Spinal cord (tissue), 10 donors: ENCODE measurements around the gene ALDH3B1. TPM values are rescaled to one million over a fixed set of nuclear protein-coding genes. Genes with fewer than 3 reads are reported as not detected.
A peak's percentile ranks its signal among the peaks of the same experiment; 100 is the strongest.
"Not testable (repeated sequence)": the region's sequence is repeated elsewhere in the genome, so short reads cannot be mapped to it uniquely, and the experiment has no call there.

Experiments
- DNase-seq, 6 donors: peaks; one replicate each; pipeline versions ENCODE4 v3.0.0 to v3.0.0-alpha.2; 2013 to 2015; ENCODE audit warnings: low spot score in 6 of 6, low read depth in 4 of 6
- H3K27ac ChIP-seq: one replicate; pipeline ENCODE4 v1.5.1; 2013; ENCODE audit warnings: low read depth, low read length, control low read depth
- H3K27me3 ChIP-seq: one replicate; pipeline ENCODE4 v1.6.1; 2013; ENCODE audit warnings: low read length; ENCODE audit not compliant: control insufficient read depth, insufficient read depth
- H3K36me3 ChIP-seq: one replicate; pipeline ENCODE4 v1.6.1; 2013; ENCODE audit warnings: low read length; ENCODE audit not compliant: control insufficient read depth, insufficient read depth
- H3K4me1 ChIP-seq: one replicate; pipeline ENCODE4 v1.6.1; 2013; ENCODE audit warnings: low read length; ENCODE audit not compliant: control insufficient read depth, insufficient read depth
- H3K4me3 ChIP-seq: one replicate; pipeline ENCODE4 v1.5.1; 2013; ENCODE audit warnings: low read depth, low read length, control low read depth
- H3K9me3 ChIP-seq: one replicate; pipeline ENCODE4 v1.6.1; 2013; ENCODE audit warnings: low read length; ENCODE audit not compliant: control insufficient read depth, insufficient read depth
- WGBS: methylation state at CpG from one replicate; pipeline ENCODE4 v1.1.5; 2013; ENCODE audit warnings: missing lambda C conversion rate; ENCODE audit not compliant: insufficient coverage; 5-methylcytosine and 5-hydroxymethylcytosine counted together
- long read RNA-seq, 4 donors: transcript quantifications; one replicate each; lab custom pipeline, GENCODE V29; 2026
- polyA plus RNA-seq, 2 donors: library from polyadenylated mRNA; unstranded; fragments of 120-200 nt; gene quantifications; one replicate each; pipeline ENCODE4 v1.2.1, GENCODE V29; 2013; ENCODE audit not compliant: insufficient read length in 2 of 2
- total RNA-seq, 2 donors: library from RNA; depleted of rRNA in 1 of 2; stranded (reverse); fragments of 120-200 nt in 1 of 2; fragments of >200 nt in 1 of 2; gene quantifications; one replicate each; pipeline versions ENCODE4 v1.2.3 to v1.2.4, GENCODE V29; 2013 to 2014
- donor health status: healthy.

ALDH3B1 gene, protein sequence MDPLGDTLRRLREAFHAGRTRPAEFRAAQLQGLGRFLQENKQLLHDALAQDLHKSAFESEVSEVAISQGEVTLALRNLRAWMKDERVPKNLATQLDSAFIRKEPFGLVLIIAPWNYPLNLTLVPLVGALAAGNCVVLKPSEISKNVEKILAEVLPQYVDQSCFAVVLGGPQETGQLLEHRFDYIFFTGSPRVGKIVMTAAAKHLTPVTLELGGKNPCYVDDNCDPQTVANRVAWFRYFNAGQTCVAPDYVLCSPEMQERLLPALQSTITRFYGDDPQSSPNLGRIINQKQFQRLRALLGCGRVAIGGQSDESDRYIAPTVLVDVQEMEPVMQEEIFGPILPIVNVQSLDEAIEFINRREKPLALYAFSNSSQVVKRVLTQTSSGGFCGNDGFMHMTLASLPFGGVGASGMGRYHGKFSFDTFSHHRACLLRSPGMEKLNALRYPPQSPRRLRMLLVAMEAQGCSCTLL
- total RNA-seq (1 to 10 TPM; 2.9 to 4.5 TPM), polyA plus RNA-seq (1 to 10 TPM; 3.3 to 4.8 TPM)
- long read RNA-seq, donor 1: 0 reads
- long read RNA-seq, donor 2, partial matches to known transcripts: 0 of 1 reads
- long read RNA-seq, donor 2, other reads (novel, unspliced or antisense): 0 of 1 reads
- long read RNA-seq, donor 3: 0 reads
- long read RNA-seq, donor 4, partial matches to known transcripts: 9 of 13 reads
- long read RNA-seq, donor 4, other reads (novel, unspliced or antisense): 0 of 13 reads

DNA sequence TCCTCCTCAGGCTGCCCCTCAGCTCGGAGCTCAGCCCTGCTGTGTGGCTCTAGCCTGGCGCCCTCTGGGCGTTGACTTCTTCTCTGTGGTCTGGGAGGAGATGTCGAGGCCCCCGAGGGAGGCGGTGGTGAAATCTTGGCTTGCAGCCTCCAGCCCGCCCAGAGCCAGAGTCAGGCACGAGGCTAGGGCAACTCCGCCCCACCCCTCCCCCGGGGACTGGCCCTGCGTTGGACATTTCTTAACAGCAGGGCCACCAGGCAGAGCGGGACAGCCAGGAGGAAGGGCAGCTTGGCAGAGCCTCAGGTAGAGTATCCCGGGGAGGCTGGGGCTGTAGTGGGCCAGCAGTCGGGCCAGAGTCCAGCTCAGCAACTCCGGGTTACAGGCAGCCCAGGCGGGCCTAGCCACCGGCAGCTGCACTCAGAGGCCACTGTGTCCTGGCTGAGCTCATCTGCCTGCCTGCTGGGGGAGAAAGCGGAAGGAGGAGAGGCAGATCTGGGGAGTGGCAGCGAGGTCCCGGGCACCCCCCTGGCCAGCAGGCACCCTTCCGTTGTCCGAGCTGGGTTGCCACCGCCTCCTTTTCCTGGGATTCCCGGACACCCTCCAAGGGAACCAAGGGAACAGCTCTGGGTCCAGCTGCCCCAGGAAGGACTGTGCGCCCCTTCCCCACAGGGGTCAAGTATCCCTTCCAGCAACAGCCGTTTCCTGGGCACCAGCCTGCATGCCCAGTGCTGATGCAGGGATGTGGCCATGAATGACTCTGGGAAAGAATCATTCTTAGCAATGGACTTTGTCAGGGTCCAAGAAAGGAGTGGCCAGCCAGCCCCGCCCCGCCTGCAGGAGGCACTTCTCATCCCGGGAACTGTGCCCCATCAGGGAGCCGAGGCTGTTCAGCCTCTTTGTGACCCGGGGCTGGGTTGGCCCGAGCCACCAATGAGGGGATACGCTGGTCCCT, at the start of gene ALDH3B1:
ALDH3B1 (plus strand) TSS at position 238 of the 952 bp plus-strand sequence. CDS start 4,971 bp downstream, outside the sequence.
- 19% methylated on average over 32 of the region's 33 CpGs for WGBS
- Histone ChIP-seq H3K36me3 (peaks cover 5% of the 10 kb centered on the region), H3K27me3 (no peaks in the 10 kb centered on the region), H3K27ac (peak within 1 kb of the TSS; percentile 64), H3K9me3 (no peaks in the 10 kb centered on the region), H3K4me3 (no peak within 1 kb of the TSS), H3K4me1 (peaks cover 78% of the 10 kb centered on the region)
- peak; percentile 38 to 87 (median 64) for DNase-seq

DNA sequence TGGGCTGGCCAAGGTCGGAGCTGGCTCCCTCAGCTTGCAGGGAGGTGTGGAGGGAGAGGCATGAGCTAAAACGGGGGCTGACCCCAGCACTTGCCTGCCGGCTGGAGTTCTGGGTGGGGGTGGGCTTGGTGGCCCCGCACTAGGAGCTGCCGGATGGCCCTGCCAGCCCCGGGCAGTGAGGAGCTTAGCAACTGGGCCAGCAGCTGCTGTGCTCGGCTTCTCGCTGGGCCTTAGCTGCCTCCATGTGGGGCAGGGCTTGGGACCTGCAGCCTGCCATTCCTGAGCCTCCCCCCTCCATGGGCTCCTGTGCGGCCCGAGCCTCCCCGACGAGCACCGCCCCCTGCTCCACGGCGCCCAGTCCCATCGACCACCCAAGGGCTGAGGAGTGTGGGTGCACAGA, 46.9 kb upstream of the ALDH3B1 start:
- H3K36me3 ChIP-seq, H3K4me1 ChIP-seq, H3K9me3 ChIP-seq, H3K27me3 ChIP-seq, H3K4me3 ChIP-seq, H3K27ac ChIP-seq, DNase-seq: not testable (repeated sequence)
- WGBS: 87% methylated on average over 7 of the region's 16 CpGs

DNA sequence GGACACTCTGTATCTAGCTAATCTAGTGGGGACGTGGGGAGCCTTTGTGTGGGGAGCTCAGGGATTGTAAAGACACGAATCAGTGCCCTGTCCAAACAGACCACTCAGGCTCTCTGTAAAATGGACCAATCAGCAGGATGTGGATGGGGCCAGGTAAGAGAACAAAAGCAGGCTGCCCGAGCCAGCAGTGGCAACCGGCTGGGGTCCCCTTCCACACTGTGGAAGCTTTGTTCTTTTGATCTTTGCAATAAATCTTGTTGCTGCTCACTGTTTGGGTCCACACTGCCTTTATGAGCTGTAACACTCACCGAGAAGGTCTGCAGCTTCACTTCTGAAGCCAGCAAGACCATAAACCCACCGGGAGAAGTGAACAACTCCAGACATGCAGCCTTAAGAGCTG, 46.2 kb upstream of the ALDH3B1 start:
- H3K27me3 ChIP-seq, H3K4me3 ChIP-seq, DNase-seq, H3K36me3 ChIP-seq, H3K4me1 ChIP-seq, H3K9me3 ChIP-seq, H3K27ac ChIP-seq: not testable (repeated sequence)
- 29% methylated on average over 4 of the region's 6 CpGs for WGBS

DNA sequence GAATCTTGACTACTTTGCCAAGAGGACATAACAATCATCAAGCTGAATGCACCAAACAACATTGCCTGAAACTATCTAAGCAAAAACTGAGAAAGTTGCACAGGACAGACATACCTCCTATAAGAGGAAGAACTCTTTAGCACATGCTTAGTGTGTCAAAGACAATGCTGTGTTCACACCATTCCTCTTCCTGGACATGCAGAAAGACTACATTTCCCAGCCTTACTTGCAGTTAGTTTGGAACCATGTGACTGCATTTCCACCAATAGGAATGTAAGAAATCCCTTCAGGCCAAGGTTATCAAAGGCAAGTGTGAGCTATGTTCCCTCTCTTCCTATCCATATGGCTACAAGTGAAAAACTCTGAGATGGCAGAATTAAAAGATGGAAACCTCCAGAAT, 45.4 kb upstream of the ALDH3B1 start:
- not testable (repeated sequence) for H3K4me3 ChIP-seq, DNase-seq, H3K4me1 ChIP-seq, H3K27ac ChIP-seq, H3K27me3 ChIP-seq, H3K9me3 ChIP-seq, H3K36me3 ChIP-seq

DNA sequence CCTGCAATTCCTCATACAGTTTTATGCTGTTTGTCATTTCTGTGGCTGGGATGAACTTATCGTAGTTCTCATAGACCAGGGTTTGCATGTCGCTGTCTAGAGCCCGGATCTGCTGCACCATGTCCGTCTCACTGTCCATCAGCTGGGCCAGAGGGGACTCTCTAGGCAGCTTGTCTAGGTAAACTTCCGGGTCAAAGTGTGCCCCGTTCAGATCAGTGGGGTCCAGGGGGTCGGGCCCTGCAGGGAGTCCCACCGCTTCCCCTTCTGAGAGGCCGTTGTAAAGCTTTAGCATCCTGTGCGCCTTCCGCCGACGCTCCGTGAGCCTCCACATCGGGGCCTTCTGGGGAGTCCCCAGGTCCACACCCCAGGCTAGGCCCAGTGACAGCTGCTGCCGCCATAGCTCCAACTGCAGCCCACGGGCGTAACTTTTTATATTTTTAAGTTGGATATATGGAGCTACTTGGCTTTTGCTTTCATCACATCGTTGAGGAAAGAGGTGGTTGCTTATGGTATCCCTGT, 44.2 kb upstream of the ALDH3B1 start:
- not testable (repeated sequence) for H3K27ac ChIP-seq, H3K27me3 ChIP-seq, H3K36me3 ChIP-seq, H3K9me3 ChIP-seq, H3K4me3 ChIP-seq, DNase-seq, H3K4me1 ChIP-seq
- 96% methylated on average over 15 of the region's 19 CpGs for WGBS

GRCh38 chr11:67974746-67975145, 35.4 kb upstream of the ALDH3B1 start:
- not testable (repeated sequence) for H3K27ac ChIP-seq, H3K27me3 ChIP-seq, H3K4me3 ChIP-seq, H3K36me3 ChIP-seq, H3K4me1 ChIP-seq, DNase-seq, H3K9me3 ChIP-seq
- WGBS: 85% methylated on average over 11 of the region's 12 CpGs

- not testable (repeated sequence) for H3K4me3 ChIP-seq, H3K4me1 ChIP-seq, H3K27ac ChIP-seq, H3K27me3 ChIP-seq, H3K9me3 ChIP-seq, H3K36me3 ChIP-seq, DNase-seq
- 58% methylated on average over 12 of the region's 17 CpGs for WGBS
These were observed 31.2 kb upstream of the ALDH3B1 start for GRCh38 chr11:67978766-67979418.

GRCh38 chr11:67981226-67981625, 28.9 kb upstream of the ALDH3B1 start:
- not testable (repeated sequence) for H3K4me1 ChIP-seq, H3K27me3 ChIP-seq, H3K9me3 ChIP-seq, DNase-seq, H3K36me3 ChIP-seq, H3K4me3 ChIP-seq, H3K27ac ChIP-seq
- WGBS: 80% methylated on average over 10 of the region's 10 CpGs
